Endothelial cell of umbilical vein (primary cell): ENCODE data around the gene C1QTNF2. TPM values are rescaled to one million over a fixed set of nuclear protein-coding genes. Genes with fewer than 3 reads are reported as not detected.

ENCODE experiments used
- BruUV-seq: library from RNA; stranded (reverse); fragments of 400-500 nt; replicated peaks from 2 replicates; lab custom pipeline; 2021; lab: Mats Ljungman, UMichigan
- CTCF ChIA-PET: fragments of 300-600, 350-600 bp; sonication (Branson Sonifier 250); formaldehyde crosslinking; loops from one replicate; lab custom pipeline; 2021; ENCODE audit warnings: antibody characterized with exemption, inconsistent platforms; lab: Charles Lee
- POLR2A ChIA-PET: fragments of 300-600, 350-600 bp; sonication (Branson Sonifier 250); formaldehyde crosslinking; loops from one replicate; lab custom pipeline; 2021; ENCODE audit warnings: antibody characterized with exemption, inconsistent platforms; lab: Charles Lee
- DNase-seq: peaks from one replicate; pipeline ENCODE4 v3.0.0-alpha.2; 2011; ENCODE audit warnings: low read depth, low spot score
- FAIRE-seq: peaks from 2 replicates; lab custom pipeline; 2011; peaks lifted over from hg19 to GRCh38; lab: Jason Lieb, UNC
- H2AFZ ChIP-seq: 2 replicates; pipeline ENCODE4 v1.6.0; 2012; ENCODE audit warnings: low read depth, low read length, control low read depth, inconsistent platforms
- H3K27ac ChIP-seq: 2 replicates; pipeline ENCODE4 v1.5.1; 2011; ENCODE audit warnings: low read depth, mild to moderate bottlenecking, control low read depth, low read length, moderate library complexity; ENCODE audit not compliant: insufficient read depth
- H3K27me3 ChIP-seq, 2 experiments: 2 replicates each; pipeline versions ENCODE4 v1.6.0 to v1.6.1; 2011; ENCODE audit warnings: low read length in 2 of 2, mixed read lengths in 1 of 2; ENCODE audit not compliant: control insufficient read depth in 2 of 2, insufficient read depth in 2 of 2
- H3K36me3 ChIP-seq, 2 experiments: 2 replicates in 1 of 2; 3 replicates in 1 of 2; pipeline ENCODE4 v1.5.1; 2011; ENCODE audit warnings: low read length in 2 of 2, mild to moderate bottlenecking in 1 of 2, moderate library complexity in 1 of 2; ENCODE audit not compliant: control insufficient read depth in 2 of 2, insufficient read depth in 2 of 2; ENCODE audit errors: extremely low read depth in 1 of 2
- H3K4me1 ChIP-seq: 3 replicates; pipeline ENCODE4 v1.5.1; 2011; ENCODE audit warnings: mild to moderate bottlenecking, low read length; ENCODE audit not compliant: control insufficient read depth, insufficient read depth; ENCODE audit errors: extremely low read depth
- H3K4me2 ChIP-seq: 2 replicates; pipeline ENCODE4 v1.6.1; 2011; ENCODE audit warnings: low read length, control low read depth, mixed read lengths; ENCODE audit not compliant: insufficient read depth
- H3K4me3 ChIP-seq, 3 experiments: fragments of 200-600 bp in 1 of 3; sonication (generic), shearing (Covaris generic) in 1 of 3; replicated peaks in 1 of 3; 2 replicates each; pipeline ENCODE4 v1.5.1; 2011 to 2016; ENCODE audit warnings: control low read depth in 3 of 3, low read length in 3 of 3, mild to moderate bottlenecking in 2 of 3, inconsistent platforms in 1 of 3, low read depth in 1 of 3, moderate library complexity in 1 of 3; ENCODE audit not compliant: insufficient read depth in 1 of 3
- H3K79me2 ChIP-seq: 2 replicates; pipeline ENCODE4 v1.6.0; 2012; ENCODE audit warnings: low read length, inconsistent platforms; ENCODE audit not compliant: control insufficient read depth, insufficient read depth
- H3K9ac ChIP-seq: replicated peaks from 2 replicates; pipeline ENCODE3; 2011; ENCODE audit warnings: low read length, control low read depth; ENCODE audit not compliant: insufficient read depth; ENCODE audit errors: extremely low read depth
- H3K9me1 ChIP-seq: replicated peaks from 3 replicates; pipeline ENCODE4 v1.6.0; 2011; ENCODE audit warnings: mild to moderate bottlenecking, low read length; ENCODE audit not compliant: control insufficient read depth, insufficient read depth; ENCODE audit errors: extremely low read depth
- H3K9me3 ChIP-seq: replicated peaks from 2 replicates; pipeline ENCODE4 v1.5.1; 2012; ENCODE audit warnings: low read length, inconsistent platforms; ENCODE audit not compliant: control insufficient read depth, insufficient read depth
- H4K20me1 ChIP-seq: replicated peaks from 2 replicates; pipeline ENCODE3; 2011; ENCODE audit warnings: mild to moderate bottlenecking, low read length; ENCODE audit not compliant: control insufficient read depth, insufficient read depth; ENCODE audit errors: extremely low read depth
- EZH2 ChIP-seq: IDR thresholded peaks from 2 replicates; pipeline ENCODE4 v1.6.1; 2012; ENCODE audit warnings: borderline replicate concordance, low read depth, mild to moderate bottlenecking, moderate library complexity, low read length, inconsistent platforms; ENCODE audit not compliant: severe bottlenecking
- FOS ChIP-seq: IDR thresholded peaks from 2 replicates; pipeline ENCODE4 v1.6.1; 2011; ENCODE audit warnings: mild to moderate bottlenecking, low read length, moderate library complexity, borderline replicate concordance; ENCODE audit not compliant: insufficient read depth
- GATA2 ChIP-seq: IDR thresholded peaks from 2 replicates; pipeline ENCODE4 v1.7.0; 2011; ENCODE audit warnings: low read depth, mild to moderate bottlenecking, moderate library complexity, mixed read lengths, low read length; ENCODE audit not compliant: insufficient read length, insufficient read depth
- JUN ChIP-seq: IDR thresholded peaks from 2 replicates; pipeline ENCODE4 v1.6.1; 2011; ENCODE audit warnings: borderline replicate concordance, low read depth; ENCODE audit not compliant: insufficient read length, insufficient read depth
- MYC ChIP-seq: IDR thresholded peaks from one replicate; pipeline ENCODE4 v1.6.1; 2011; ENCODE audit warnings: mild to moderate bottlenecking, low read depth, low read length
- POLR2A ChIP-seq: IDR thresholded peaks from 2 replicates; pipeline ENCODE4 v1.6.1; 2012; ENCODE audit warnings: low read depth, mild to moderate bottlenecking, control low read depth, low read length
- POLR2AphosphoS5 ChIP-seq: IDR thresholded peaks from 2 replicates; pipeline ENCODE4 v1.6.1; 2012; ENCODE audit warnings: low read depth, mild to moderate bottlenecking, control low read depth, low read length, moderate library complexity; ENCODE audit not compliant: insufficient read depth
- dilution Hi-C: fragments of 300-500 bp; cut with MboI; formaldehyde crosslinking; loops from one replicate; pipeline ENCODE4 v1.15.0; 2019; ENCODE audit warnings: low sequenced_read_pairs; ENCODE audit not compliant: extremely low pct_ligation_motif_present
- intact Hi-C: fragments of 100-400 bp; cut with micrococcal nuclease; formaldehyde crosslinking; loops from one replicate; pipeline ENCODE4 v1.10.0; 2022
- polyA plus RNA-seq, 4 experiments: library from polyadenylated mRNA; depleted of rRNA in 3 of 4; stranded (reverse) in 3 of 4; unstranded in 1 of 4; fragments of >200 nt; gene quantifications; 2 replicates each; pipeline versions ENCODE4 v1.2.1 to v1.2.3, GENCODE V29; 2011 to 2012; ENCODE audit warnings: missing spikeins in 1 of 4
- total RNA-seq: library from RNA; stranded (reverse); gene quantifications from 2 replicates; pipeline ENCODE4 v1.2.3, GENCODE V29; 2021

C1QTNF2 gene
- total and polyA plus RNA-seq, 2 donors (not counting 3 experiments of a cell fraction or from before 2014, with no cell fraction given), result 0.52 to 0.53 TPM

DNA sequence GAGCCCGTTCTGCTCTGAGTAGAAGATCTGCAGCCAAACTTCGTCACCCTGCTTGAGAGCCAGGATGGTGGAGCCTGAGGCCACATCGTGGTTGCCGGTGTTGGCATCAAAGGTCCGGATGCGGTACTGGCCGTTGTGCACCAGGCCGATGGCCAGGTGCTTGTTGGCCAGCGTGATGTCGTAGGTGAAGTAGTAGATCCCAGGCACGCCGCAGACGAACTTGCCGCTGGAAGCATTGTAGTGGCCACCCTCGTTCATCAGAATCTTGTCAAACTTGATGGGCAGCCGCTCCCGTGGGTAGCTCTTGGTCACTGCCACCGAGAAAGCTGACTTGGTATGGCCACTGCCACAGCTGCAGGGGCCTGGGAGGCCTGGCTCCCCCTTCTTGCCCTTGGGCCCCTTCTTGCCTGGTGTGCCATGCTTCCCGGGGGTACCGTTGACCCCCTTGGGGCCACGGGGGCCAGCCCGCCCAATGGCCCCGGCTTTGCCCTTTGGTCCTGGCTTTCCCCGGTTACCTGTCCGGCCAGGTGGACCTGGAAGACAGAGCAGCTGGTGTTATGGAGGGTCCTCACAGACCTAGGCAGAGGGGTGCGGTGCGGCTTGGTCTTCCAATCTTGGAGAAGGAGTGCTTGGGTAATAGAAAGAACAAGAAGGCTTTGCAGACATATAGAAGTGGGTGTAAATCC, 21.0 kb downstream of the C1QTNF2 start:
- dilution Hi-C loops (no loop called here), intact Hi-C loops (no loop called here)
- FAIRE-seq (no peak), DNase-seq (no peak)
- no peak overlapping the region for H3K27ac ChIP-seq
- no peak overlapping the region for H3K4me3 ChIP-seq
- H3K9me3 ChIP-seq, result no peaks in the 10 kb centered on the region
- no peak overlapping the region for H3K4me2 ChIP-seq
- BruUV-seq, result no TSS peak
- no peak overlapping the region for H2AFZ ChIP-seq
- no peaks in the 10 kb centered on the region for H3K36me3 ChIP-seq
- ChIA-PET CTCF (interaction anchor here (0.9 to 13.5 kb wide), 3 partner anchors 41 to 326 kb away, joined by 3 to 243 read pairs (median 8); no protein-coding TSS in a partner anchor), POLR2A (no interaction called here)
- no peaks in the 10 kb centered on the region for H3K9me1 ChIP-seq
- no peaks in the 10 kb centered on the region for H4K20me1 ChIP-seq
- TF ChIP-seq POLR2AphosphoS5, result no peak
- no peak for TF ChIP-seq GATA2
- no peak for TF ChIP-seq MYC
- no peak for TF ChIP-seq JUN
- no peaks in the 10 kb centered on the region for H3K79me2 ChIP-seq
- no peak overlapping the region for H3K9ac ChIP-seq
- no peaks in the 10 kb centered on the region for H3K27me3 ChIP-seq
- H3K4me1 ChIP-seq, result no peaks in the 10 kb centered on the region

DNA sequence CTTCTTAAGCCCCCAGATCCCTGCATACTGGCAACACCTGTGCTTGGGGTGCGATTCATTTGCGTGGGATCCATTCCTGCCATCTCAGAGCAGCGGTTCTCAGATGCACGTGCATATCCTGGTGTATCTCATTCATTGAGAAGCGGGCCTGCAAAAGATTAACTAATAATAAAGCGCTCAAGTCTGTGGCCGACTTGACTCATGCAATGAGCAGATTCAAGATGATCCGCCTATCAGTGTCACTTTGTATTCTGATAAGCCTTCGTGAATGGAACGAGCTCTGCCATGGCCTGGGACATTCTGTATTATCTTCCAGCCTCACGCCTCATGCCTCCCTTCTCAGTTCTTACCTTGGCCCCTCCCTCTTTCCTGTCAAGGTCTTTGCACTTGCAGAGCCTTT, 22.3 kb downstream of the C1QTNF2 start:
- Histone ChIP-seq H3K79me2 (no peaks in the 10 kb centered on the region), H2AFZ (no peak overlapping the region), H3K9me1 (no peaks in the 10 kb centered on the region), H3K27me3 (no peaks in the 10 kb centered on the region), H3K9me3 (no peaks in the 10 kb centered on the region), H3K27ac (no peak overlapping the region), H3K4me2 (no peak overlapping the region), H3K4me3 (no peak overlapping the region), H3K36me3 (no peaks in the 10 kb centered on the region), H4K20me1 (no peaks in the 10 kb centered on the region), H3K9ac (no peak overlapping the region), H3K4me1 (no peaks in the 10 kb centered on the region)
- dilution Hi-C loops, result no loop called here
- POLR2A ChIA-PET, result no interaction called here
- BruUV-seq, result no TSS peak
- CTCF ChIA-PET, result interaction anchor here (0.7 to 13.5 kb wide), 5 partner anchors 43 to 325 kb away, joined by 3 to 243 read pairs (median 8); no protein-coding TSS in a partner anchor
- TF ChIP-seq FOS (no peak), EZH2 (no peak), POLR2A (no peak), POLR2AphosphoS5 (no peak)
- intact Hi-C loops, result no loop called here
- DNase-seq, result no peak
- FAIRE-seq, result no peak
